ENCODE data around the gene DDIT3. TPM values are rescaled to one million over a fixed set of nuclear protein-coding genes. Genes with fewer than 3 reads are reported as not detected.
A peak's percentile ranks its signal among the peaks of the same experiment; 100 is the strongest.

The DDIT3 gene
- total RNA-seq, 4 donors from 2014 or later: 5.1 to 23.3 (median 15.4) TPM

- H3K27ac ChIP-seq: peak overlapping the region; percentile 93 to 99 (median 97)
Observed at GRCh38 chr12:57547288-57548012, 27.1 kb upstream of the DDIT3 start.

GRCh38 chr12:57546438-57547287 is 26.3 kb upstream of the DDIT3 start, which contains the start of gene DCTN2:
TSS of gene DCTN2 (minus strand) at chr12:57547192. CDS start at chr12:57547063, 129 bp downstream.
- H3K4me1 ChIP-seq: peaks cover 16 to 50% (median 18%) of the 10 kb centered on the region in 3 donors
- peak in 2 of 4 donors; percentile 44 to 62 for TF ChIP-seq POLR2A (IDR thresholded peaks at IDR 0.05)
- peak in 1 of 6 experiments; percentile 11 for TF ChIP-seq CTCF (IDR thresholded peaks at IDR 0.05)
- 0 to 2% methylated on average over 21 to 32 of the region's 56 CpGs for WGBS, 2 donors

More at GRCh38 chr12:57547288-57548012, 27.1 kb upstream of the DDIT3 start:
- H3K36me3 ChIP-seq: peaks cover 0 to 12% (median 0%) of the 10 kb centered on the region in 3 donors
- peak overlapping the region; percentile 65 to 100 (median 94) for H3K4me3 ChIP-seq
- intact Hi-C loops (cut with DNase I): no loop called here
- DNase-seq: no peak
- 16 to 19% methylated on average over 9 of the region's 9 CpGs for WGBS, 2 donors
- TF ChIP-seq CTCF (IDR thresholded peaks at IDR 0.05) (no peak), POLR2A (IDR thresholded peaks at IDR 0.05) (no peak)
- peaks cover 16 to 48% (median 18%) of the 10 kb centered on the region in 3 donors for H3K4me1 ChIP-seq
- peaks cover 0 to 31% (median 0%) of the 10 kb centered on the region in 4 donors for H3K27me3 ChIP-seq
- H3K9me3 ChIP-seq: no peaks in the 10 kb centered on the region

GRCh38 chr12:57545809-57546437 is 25.6 kb upstream of the DDIT3 start:
- 56% methylated on average over 13 to 15 of the region's 15 CpGs for WGBS, 2 donors
- intact Hi-C loops (cut with DNase I): no loop called here
- H3K9me3 ChIP-seq: no peaks in the 10 kb centered on the region
- peak overlapping the region; percentile 93 to 99 (median 97) for H3K27ac ChIP-seq
- TF ChIP-seq CTCF (IDR thresholded peaks at IDR 0.05) (no peak), POLR2A (IDR thresholded peaks at IDR 0.05) (no peak)
- peaks cover 16 to 57% (median 18%) of the 10 kb centered on the region in 3 donors for H3K4me1 ChIP-seq
- H3K4me3 ChIP-seq: peak overlapping the region; percentile 65 to 100 (median 94)
- peaks cover 0 to 31% (median 0%) of the 10 kb centered on the region in 4 donors for H3K27me3 ChIP-seq
- no peak for DNase-seq
- peaks cover 0 to 27% (median 0%) of the 10 kb centered on the region in 3 donors for H3K36me3 ChIP-seq

More at GRCh38 chr12:57546438-57547287, 26.3 kb upstream of the DDIT3 start, which contains the start of gene DCTN2:
- Histone ChIP-seq H3K27ac (peak within 1 kb of the TSS; percentile 93 to 99 (median 97)), H3K27me3 (peaks cover 0 to 31% (median 0%) of the 10 kb centered on the region in 4 donors), H3K9me3 (no peaks in the 10 kb centered on the region), H3K4me3 (peak within 1 kb of the TSS; percentile 65 to 100 (median 94)), H3K36me3 (peaks cover 0 to 20% (median 0%) of the 10 kb centered on the region in 3 donors)
- DNase-seq: peak; percentile 79
- intact Hi-C loops (cut with DNase I): no loop called here

GRCh38 chr12:57543581-57543980 is 23.3 kb upstream of the DDIT3 start:
- no peak for DNase-seq
- Histone ChIP-seq H3K4me1 (peaks cover 10 to 43% (median 15%) of the 10 kb centered on the region in 3 donors), H3K9me3 (no peaks in the 10 kb centered on the region), H3K27me3 (peaks cover 0 to 8% (median 0%) of the 10 kb centered on the region in 4 donors), H3K36me3 (peaks cover 0 to 48% (median 9%) of the 10 kb centered on the region in 3 donors), H3K4me3 (no peak overlapping the region), H3K27ac (no peak overlapping the region)
- intact Hi-C loops (cut with DNase I): no loop called here
- WGBS, 2 donors: 75 to 76% methylated on average over 2 of the region's 2 CpGs
- TF ChIP-seq POLR2A (IDR thresholded peaks at IDR 0.05) (no peak), CTCF (IDR thresholded peaks at IDR 0.05) (no peak)
